ENCODE measurements around the gene SNW1.

The SNW1 gene

GRCh38 chr14:77738559-77739250 is 22.3 kb downstream of the SNW1 start:
- H3K4me3 ChIP-seq (ENCODE audit: low read depth, low read length), result no peak overlapping the region
- no peak for DNase-seq (ENCODE audit: low read depth)
- no peak for TF ChIP-seq MYC (IDR thresholded peaks at IDR 0.05; ENCODE audit: low read depth, low read length)
- no peak for TF ChIP-seq MAX (IDR thresholded peaks at IDR 0.05; ENCODE audit: low read depth, low read length)
- no peak for TF ChIP-seq CTCF (IDR thresholded peaks at IDR 0.05; ENCODE audit: low read depth, low read length)
- no peak for TF ChIP-seq POLR2A (IDR thresholded peaks at IDR 0.05; ENCODE audit: extremely low read depth, insufficient read length)

GRCh38 chr14:77730976-77731497 is 29.9 kb downstream of the SNW1 start:
- no peak for DNase-seq (ENCODE audit: low read depth)
- H3K4me3 ChIP-seq (ENCODE audit: low read depth, low read length), result no peak overlapping the region
- TF ChIP-seq MAX (IDR thresholded peaks at IDR 0.05; ENCODE audit: low read depth, low read length) (no peak), POLR2A (IDR thresholded peaks at IDR 0.05; ENCODE audit: extremely low read depth, insufficient read length) (no peak)

- no peak for DNase-seq (ENCODE audit: low read depth)
- H3K4me3 ChIP-seq (ENCODE audit: low read depth, low read length), result no peak overlapping the region
- TF ChIP-seq MAX (IDR thresholded peaks at IDR 0.05; ENCODE audit: low read depth, low read length), result no peak
These were observed 38.7 kb downstream of the SNW1 start for GRCh38 chr14:77722301-77722700.

- no peak overlapping the region for H3K4me3 ChIP-seq (ENCODE audit: low read depth, low read length)
- no peak for TF ChIP-seq MYC (IDR thresholded peaks at IDR 0.05; ENCODE audit: low read depth, low read length)
- TF ChIP-seq CTCF (IDR thresholded peaks at IDR 0.05; ENCODE audit: low read depth, low read length), result no peak
- no peak for TF ChIP-seq POLR2A (IDR thresholded peaks at IDR 0.05; ENCODE audit: extremely low read depth, insufficient read length)
- TF ChIP-seq MAX (IDR thresholded peaks at IDR 0.05; ENCODE audit: low read depth, low read length), result no peak
- no peak for DNase-seq (ENCODE audit: low read depth)
These were observed 39.5 kb downstream of the SNW1 start for GRCh38 chr14:77721437-77721836.

GRCh38 chr14:77717608-77718305 is 43.2 kb downstream of the SNW1 start:
- TF ChIP-seq MAX (IDR thresholded peaks at IDR 0.05; ENCODE audit: low read depth, low read length), result no peak
- no peak for TF ChIP-seq POLR2A (IDR thresholded peaks at IDR 0.05; ENCODE audit: extremely low read depth, insufficient read length)
- TF ChIP-seq MYC (IDR thresholded peaks at IDR 0.05; ENCODE audit: low read depth, low read length), result no peak
- no peak for TF ChIP-seq CTCF (IDR thresholded peaks at IDR 0.05; ENCODE audit: low read depth, low read length)
- no peak for DNase-seq (ENCODE audit: low read depth)

GRCh38 chr14:77714926-77715325 is 46.0 kb downstream of the SNW1 start:
- H3K4me3 ChIP-seq (ENCODE audit: low read depth, low read length), result no peak overlapping the region
- DNase-seq (ENCODE audit: low read depth), result no peak
- TF ChIP-seq MYC (IDR thresholded peaks at IDR 0.05; ENCODE audit: low read depth, low read length) (no peak), MAX (IDR thresholded peaks at IDR 0.05; ENCODE audit: low read depth, low read length) (no peak), CTCF (IDR thresholded peaks at IDR 0.05; ENCODE audit: low read depth, low read length) (no peak), POLR2A (IDR thresholded peaks at IDR 0.05; ENCODE audit: extremely low read depth, insufficient read length) (no peak)

More at GRCh38 chr14:77717608-77718305, 43.2 kb downstream of the SNW1 start:
- no peak overlapping the region for H3K4me3 ChIP-seq (ENCODE audit: low read depth, low read length)

Data from NB4 (cell line).